ENCODE results near the gene RNF217. TPM values are rescaled to one million over a fixed set of nuclear protein-coding genes. Genes with fewer than 3 reads are reported as not detected.
"Not testable (repeated sequence)": the region's sequence is repeated elsewhere in the genome, so short reads cannot be mapped to it uniquely, and the experiment has no call there.

RNF217 gene
- total and polyA plus RNA-seq, 7 donors: 2.3 to 22.5 (median 11.5) TPM

GRCh38 chr6:124963831-124964763 is 1.9 kb downstream of the RNF217 start:
- peaks cover 52% of the 10 kb centered on the region for H3K4me1 ChIP-seq
- peak overlapping the region; percentile 85 for H3K4me3 ChIP-seq
- no peak for TF ChIP-seq CTCF (IDR thresholded peaks at IDR 0.05)
- WGBS, 3 donors: 5 to 16% (median 5%) methylated on average over 6 of the region's 6 CpGs
- no peaks in the 10 kb centered on the region for H3K27me3 ChIP-seq (ENCODE audit: insufficient read depth in 3 of 3, low read length in 2 of 3)
- H3K36me3 ChIP-seq (ENCODE audit: insufficient read depth in 1 of 2, low read depth in 1 of 2): no peaks in the 10 kb centered on the region
- H3K9me3 ChIP-seq: no peaks in the 10 kb centered on the region
- DNase-seq (peak in 1 of 2 donors; percentile 29), ATAC-seq (peak; percentile 36 to 72 (median 64))
- intact Hi-C loops (cut with DNase I): loop anchor here (5.0 to 10.0 kb wide), 3 partner anchors 33 to 151 kb away; no protein-coding TSS in a partner anchor
- H3K27ac ChIP-seq: peak overlapping the region; percentile 96

GRCh38 chr6:124964764-124965105 is 2.5 kb downstream of the RNF217 start:
- Histone ChIP-seq H3K36me3 (ENCODE audit: insufficient read depth in 1 of 2, low read depth in 1 of 2) (no peaks in the 10 kb centered on the region), H3K9me3 (no peaks in the 10 kb centered on the region), H3K4me3 (peak overlapping the region; percentile 85), H3K27me3 (ENCODE audit: insufficient read depth in 3 of 3, low read length in 2 of 3) (no peaks in the 10 kb centered on the region), H3K27ac (peak overlapping the region; percentile 96), H3K4me1 (peaks cover 57% of the 10 kb centered on the region)
- WGBS, 3 donors: 35 to 42% (median 40%) methylated on average over 3 of the region's 3 CpGs
- no peak for ATAC-seq
- DNase-seq: no peak
- intact Hi-C loops (cut with DNase I): loop anchor here (5.0 to 10.0 kb wide), 3 partner anchors 33 to 150 kb away; no protein-coding TSS in a partner anchor
- TF ChIP-seq CTCF (IDR thresholded peaks at IDR 0.05): no peak

GRCh38 chr6:124965424-124965850 is 3.2 kb downstream of the RNF217 start:
- not testable (repeated sequence) for ATAC-seq; H3K36me3 ChIP-seq (ENCODE audit: insufficient read depth in 1 of 2, low read depth in 1 of 2); H3K27me3 ChIP-seq (ENCODE audit: insufficient read depth in 3 of 3, low read length in 2 of 3); DNase-seq; H3K9me3 ChIP-seq
- peak overlapping the region; percentile 96 for H3K27ac ChIP-seq
- intact Hi-C loops (cut with DNase I): loop anchor here in 1 of 2 donors (10.0 kb wide), 1 partner anchor 149 kb away; no protein-coding TSS in a partner anchor
- 64 to 90% (median 74%) methylated on average over 3 of the region's 3 CpGs for WGBS, 3 donors
- peak overlapping the region; percentile 85 for H3K4me3 ChIP-seq
- peaks cover 62% of the 10 kb centered on the region for H3K4me1 ChIP-seq

- no peaks in the 10 kb centered on the region for H3K27me3 ChIP-seq (ENCODE audit: insufficient read depth in 3 of 3, low read length in 2 of 3)
- DNase-seq (no peak), ATAC-seq (peak in 3 of 4 donors; percentile 18 to 29 (median 27))
- no peaks in the 10 kb centered on the region for H3K9me3 ChIP-seq
- H3K4me1 ChIP-seq: peaks cover 56% of the 10 kb centered on the region
- no peak overlapping the region for H3K4me3 ChIP-seq
- intact Hi-C loops (cut with DNase I): loop anchor here in 1 of 2 donors (10.0 kb wide), 1 partner anchor 147 kb away; no protein-coding TSS in a partner anchor
- WGBS, 3 donors: 59 to 100% (median 66%) methylated on average over 1 of the region's 1 CpG
- no peak for TF ChIP-seq CTCF (IDR thresholded peaks at IDR 0.05)
- H3K36me3 ChIP-seq (ENCODE audit: insufficient read depth in 1 of 2, low read depth in 1 of 2): peaks cover 0 to 13% of the 10 kb centered on the region in 2 donors
- peak overlapping the region; percentile 96 for H3K27ac ChIP-seq
These were observed 5.2 kb downstream of the RNF217 start for GRCh38 chr6:124967444-124967843.

- peak in 2 of 4 donors; percentile 10 to 49 for ATAC-seq
- intact Hi-C loops (cut with DNase I): loop anchor here in 1 of 2 donors (10.0 kb wide), 1 partner anchor 146 kb away; no protein-coding TSS in a partner anchor
- TF ChIP-seq CTCF (IDR thresholded peaks at IDR 0.05): no peak
- H3K9me3 ChIP-seq: no peaks in the 10 kb centered on the region
- H3K36me3 ChIP-seq (ENCODE audit: insufficient read depth in 1 of 2, low read depth in 1 of 2): peaks cover 0 to 22% of the 10 kb centered on the region in 2 donors
- no peaks in the 10 kb centered on the region for H3K27me3 ChIP-seq (ENCODE audit: insufficient read depth in 3 of 3, low read length in 2 of 3)
- DNase-seq: no peak
- H3K27ac ChIP-seq: peak overlapping the region; percentile 96
- 13 to 19% (median 14%) methylated on average over 1 of the region's 1 CpG for WGBS, 3 donors
- H3K4me3 ChIP-seq: no peak overlapping the region
- peaks cover 56% of the 10 kb centered on the region for H3K4me1 ChIP-seq
These were observed 6.2 kb downstream of the RNF217 start for GRCh38 chr6:124968401-124968800.
